HG02981 (cell line): Measurements from ENCODE around the gene TSHZ2.
A peak's percentile ranks its signal among the peaks of the same experiment; 100 is the strongest.

Experiments
- ATAC-seq: cut with Tn5 transposase; IDR thresholded peaks from one replicate; pipeline ENCODE4 v1.9.1; 2021; ENCODE audit warnings: mild to moderate bottlenecking, moderate library complexity; ENCODE audit not compliant: unreplicated experiment

TSHZ2 gene

DNA sequence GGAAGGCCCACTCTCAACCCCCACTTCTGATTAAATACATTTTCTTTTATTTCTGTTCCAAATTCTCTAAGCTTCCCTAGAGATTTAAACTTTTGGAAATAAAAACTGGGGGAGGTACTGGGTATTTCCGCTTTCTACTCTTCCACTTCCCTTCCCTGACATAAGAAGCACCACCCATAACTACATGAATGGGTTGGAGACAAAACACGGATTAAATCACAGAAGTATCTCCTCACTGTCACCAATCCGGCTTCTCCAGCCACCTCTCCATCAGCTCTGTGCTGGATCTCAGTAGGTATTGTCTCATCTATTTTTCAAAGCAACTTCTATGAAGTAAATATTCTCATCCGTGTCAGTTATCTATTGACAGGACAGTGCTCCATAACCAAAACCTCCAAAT lies 150.7 kb downstream of the TSHZ2 start:
- no peak for ATAC-seq

GRCh38 chr20:53124075-53124551 lies 152.0 kb downstream of the TSHZ2 start:
- no peak for ATAC-seq

- no peak for ATAC-seq
These were observed 152.6 kb downstream of the TSHZ2 start for GRCh38 chr20:53124803-53125202.

DNA sequence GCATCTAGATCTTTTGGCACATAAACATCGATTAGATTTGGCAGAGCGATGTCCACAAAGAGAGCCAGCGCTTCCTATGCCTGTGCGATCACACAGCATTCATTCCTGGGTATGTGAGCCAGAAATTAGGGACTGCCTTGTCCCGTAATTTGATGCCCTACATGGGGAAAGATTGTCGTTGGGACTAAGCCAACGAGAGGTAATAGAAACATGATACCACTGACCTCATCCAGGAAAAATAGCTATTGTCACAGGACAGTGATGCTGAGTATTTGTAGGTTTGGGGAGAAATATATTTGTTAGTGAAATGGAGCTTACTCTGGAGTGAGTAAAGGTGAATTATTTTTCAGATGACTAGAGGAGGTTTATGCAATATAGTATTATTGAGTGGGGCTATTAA lies 154.0 kb downstream of the TSHZ2 start:
- no peak for ATAC-seq

GRCh38 chr20:53127027-53127426 lies 154.9 kb downstream of the TSHZ2 start:
- no peak for ATAC-seq

- no peak for ATAC-seq
These were observed 155.8 kb downstream of the TSHZ2 start for GRCh38 chr20:53128004-53128403.

DNA sequence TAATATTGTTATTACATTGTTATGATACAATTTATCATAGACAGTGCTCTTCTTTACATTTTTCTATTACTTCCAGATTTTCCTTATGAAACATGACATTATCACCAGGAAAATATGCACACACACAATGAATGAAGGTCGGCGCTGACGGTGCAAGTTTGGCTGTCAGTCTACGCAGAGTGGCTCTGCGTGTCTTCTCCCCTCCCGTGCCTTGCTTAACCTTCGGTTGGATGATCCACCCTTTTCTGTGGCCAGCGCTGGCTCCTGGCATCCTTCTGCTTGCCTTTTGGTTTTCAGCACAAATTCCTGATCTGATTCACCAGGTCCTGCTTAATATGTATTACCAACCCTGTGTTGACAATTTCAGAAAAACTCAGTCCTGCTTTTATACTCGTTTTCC lies 157.4 kb downstream of the TSHZ2 start:
- ATAC-seq, result no peak

- ATAC-seq, result no peak
These were observed 158.6 kb downstream of the TSHZ2 start for GRCh38 chr20:53130795-53131194.

DNA sequence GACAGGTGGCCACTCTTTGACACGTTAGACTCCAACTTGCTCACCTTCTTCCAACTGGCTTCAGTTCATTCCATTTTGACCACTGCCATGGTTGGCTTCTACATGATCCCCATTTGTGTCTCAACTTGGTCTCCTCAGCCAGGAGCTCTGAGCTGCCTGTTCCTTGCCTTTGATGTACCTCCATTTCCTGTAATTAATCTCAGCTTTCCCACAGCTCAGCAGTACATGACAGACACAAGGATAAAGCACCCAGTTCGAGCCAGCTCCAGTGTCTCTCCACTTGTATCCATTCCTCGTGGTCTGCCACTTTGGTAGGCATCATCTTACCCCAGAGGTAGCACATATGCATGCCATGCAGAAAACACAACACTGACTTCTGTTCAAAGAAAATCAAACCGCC lies 161.0 kb downstream of the TSHZ2 start:
- no peak for ATAC-seq

DNA sequence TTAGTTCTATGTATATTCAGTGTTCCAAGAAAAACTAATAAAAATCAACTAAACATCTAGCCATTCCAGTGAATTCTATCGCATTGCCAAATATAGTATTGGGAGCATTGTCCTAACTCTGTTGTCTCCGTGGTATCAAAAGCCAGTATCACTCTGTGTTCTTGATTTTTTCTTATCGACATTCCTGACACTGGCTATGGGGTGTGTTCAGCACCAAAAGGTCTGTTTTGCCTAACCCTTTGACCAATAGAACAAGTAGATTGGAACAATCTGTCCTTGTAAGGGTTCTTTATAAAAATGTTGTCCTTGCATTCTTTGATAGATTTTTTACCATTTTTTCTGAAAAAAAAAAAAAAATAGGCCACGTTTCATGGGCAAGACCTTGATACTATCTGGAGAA lies 161.5 kb downstream of the TSHZ2 start:
- ATAC-seq, result no peak

GRCh38 chr20:53136473-53136872 lies 164.3 kb downstream of the TSHZ2 start:
- no peak for ATAC-seq

- peak; percentile 80 for ATAC-seq
These were observed 166.5 kb downstream of the TSHZ2 start for GRCh38 chr20:53138454-53139262.

- no peak for ATAC-seq
These were observed 169.3 kb downstream of the TSHZ2 start for GRCh38 chr20:53141201-53142050.

DNA sequence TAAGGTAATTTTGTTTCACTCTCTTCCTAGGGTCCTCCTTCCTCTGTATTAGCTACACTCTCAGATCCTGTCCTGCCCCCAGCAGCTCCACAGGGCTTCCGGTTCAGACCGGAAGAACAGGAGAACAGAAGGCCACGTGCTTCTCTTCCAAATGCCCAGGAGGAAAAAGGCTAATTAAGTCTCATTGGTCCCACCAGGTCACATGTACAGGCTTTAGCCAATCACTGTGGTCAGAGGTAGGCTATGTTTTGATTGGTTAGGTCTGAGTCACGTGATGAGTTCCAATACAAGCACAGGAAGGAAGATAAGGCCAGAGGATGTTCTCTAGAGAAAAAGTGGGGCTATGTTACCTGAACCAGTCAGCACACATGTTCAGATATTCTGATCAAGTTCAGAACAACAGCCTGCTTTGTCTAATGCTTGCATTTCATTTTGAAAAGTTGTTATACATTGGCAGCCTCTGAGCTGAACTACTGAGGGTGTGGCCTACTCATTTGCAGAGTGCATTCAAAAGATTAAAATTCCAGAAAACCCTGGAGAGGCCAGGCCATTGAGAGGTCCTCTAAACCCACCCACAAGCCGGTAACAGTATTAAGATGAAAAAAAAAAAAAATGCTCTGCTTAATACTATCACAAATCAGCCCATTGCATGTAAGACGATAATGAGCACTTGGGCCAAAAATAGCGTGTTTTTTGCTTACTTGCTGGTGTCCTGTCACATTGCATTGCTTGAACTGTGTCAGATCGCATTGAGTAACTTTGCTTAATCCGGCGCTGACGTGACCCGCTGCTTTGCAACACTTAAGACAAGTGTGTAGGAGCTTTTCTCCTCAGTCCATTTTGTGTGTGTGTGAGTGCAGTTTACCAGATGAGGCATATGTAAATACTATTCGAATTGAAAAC lies 170.3 kb downstream of the TSHZ2 start:
- ATAC-seq, result no peak

DNA sequence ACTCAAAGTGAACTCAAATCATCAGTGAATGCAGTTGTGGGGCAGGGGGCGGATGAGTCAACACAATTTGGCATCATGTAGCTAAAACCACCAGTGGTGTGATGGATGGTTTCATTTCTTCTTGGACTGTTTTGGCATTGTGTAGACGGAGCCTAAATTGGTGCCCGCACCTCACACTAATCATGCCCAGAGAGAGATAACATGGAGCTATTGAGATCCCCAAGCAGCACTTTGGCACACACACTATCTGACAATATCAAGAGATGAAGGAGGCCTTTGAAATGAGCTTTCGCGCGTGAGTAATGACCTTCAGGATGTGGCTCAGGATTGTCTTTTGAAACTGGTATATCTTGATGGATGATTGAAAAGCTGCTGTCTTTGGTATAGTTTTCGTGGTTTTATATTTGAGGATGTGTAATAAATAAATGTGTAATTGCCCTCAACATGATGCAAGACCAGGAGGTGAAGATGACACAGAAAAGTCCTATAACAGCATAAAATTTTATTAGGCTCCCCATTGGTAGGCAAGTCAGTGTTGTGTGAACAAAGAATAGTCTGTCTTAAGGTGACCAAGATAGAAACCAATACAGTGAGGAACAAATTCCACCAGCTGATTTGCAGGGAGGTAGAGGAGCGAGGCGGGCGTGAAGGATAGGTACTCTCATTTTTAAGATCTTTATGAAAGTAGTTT lies 174.2 kb downstream of the TSHZ2 start:
- ATAC-seq, result no peak

DNA sequence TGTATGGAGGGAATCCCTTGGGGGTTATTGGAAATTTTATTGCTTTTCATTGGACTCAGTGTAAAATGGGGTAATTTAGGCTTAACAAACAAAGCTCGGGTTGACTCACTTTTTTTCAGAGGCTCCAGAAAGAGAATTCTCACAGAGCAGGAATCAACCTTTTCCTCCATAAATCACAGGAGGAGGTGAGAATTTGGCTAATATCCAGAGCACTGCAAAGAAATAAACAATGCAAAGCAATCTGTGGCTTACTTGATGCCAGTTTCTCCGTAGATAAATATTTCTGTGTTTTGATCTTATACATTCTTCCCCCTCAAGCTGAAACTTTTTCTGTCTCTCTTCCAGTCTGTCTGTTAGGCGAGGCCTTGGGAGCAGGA lies 176.6 kb downstream of the TSHZ2 start:
- ATAC-seq, result no peak

DNA sequence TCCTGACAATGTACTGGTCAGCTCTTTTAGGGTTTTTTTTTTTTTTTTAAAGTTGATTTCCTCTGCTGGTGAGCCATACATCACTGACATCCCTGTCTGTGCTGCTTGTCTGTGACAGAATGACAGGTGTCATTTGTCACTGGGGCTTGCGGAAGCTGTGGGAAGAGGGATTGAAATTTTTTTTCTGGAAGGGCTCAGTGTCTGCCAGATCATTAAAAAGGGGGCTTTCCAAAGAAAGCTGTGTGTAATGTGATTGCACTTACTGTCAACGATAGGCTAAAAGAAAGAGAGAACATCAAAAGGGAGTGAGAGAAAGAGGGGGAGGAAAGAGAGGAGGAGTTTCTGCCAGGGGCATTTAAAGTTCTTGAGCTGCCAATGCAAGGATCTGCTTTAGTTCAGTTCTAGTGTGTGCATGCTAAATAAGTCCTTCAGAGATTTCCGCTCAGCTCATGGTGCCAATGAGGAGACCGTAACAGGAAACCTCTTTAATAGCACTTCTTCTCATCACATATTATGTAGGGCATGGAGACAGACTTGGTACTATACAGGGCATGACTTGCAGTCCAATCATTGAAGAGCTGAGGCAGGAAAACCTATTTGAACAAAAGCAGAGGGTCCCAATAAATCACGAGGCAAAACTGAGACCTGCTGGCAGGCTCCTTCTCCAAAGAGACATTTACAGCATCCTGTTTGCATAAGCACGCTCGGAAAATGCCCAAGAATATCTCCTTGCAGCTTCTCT lies 177.2 kb downstream of the TSHZ2 start:
- ATAC-seq, result no peak

DNA sequence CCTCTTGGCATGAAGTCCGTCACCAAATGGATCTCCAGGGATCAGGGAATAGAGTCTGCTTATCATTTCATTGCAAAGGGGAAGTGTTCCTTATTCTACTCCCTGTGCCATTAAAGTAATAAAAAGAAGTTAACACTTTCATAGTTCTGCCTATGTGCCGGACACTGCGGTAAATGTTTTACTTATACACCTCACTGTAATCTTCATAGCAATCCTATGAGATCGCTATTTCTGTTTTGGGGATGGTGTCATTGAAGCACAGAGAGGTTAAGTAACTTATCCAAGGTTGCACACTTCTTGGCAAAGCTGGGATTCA lies 177.7 kb downstream of the TSHZ2 start:
- no peak for ATAC-seq

DNA sequence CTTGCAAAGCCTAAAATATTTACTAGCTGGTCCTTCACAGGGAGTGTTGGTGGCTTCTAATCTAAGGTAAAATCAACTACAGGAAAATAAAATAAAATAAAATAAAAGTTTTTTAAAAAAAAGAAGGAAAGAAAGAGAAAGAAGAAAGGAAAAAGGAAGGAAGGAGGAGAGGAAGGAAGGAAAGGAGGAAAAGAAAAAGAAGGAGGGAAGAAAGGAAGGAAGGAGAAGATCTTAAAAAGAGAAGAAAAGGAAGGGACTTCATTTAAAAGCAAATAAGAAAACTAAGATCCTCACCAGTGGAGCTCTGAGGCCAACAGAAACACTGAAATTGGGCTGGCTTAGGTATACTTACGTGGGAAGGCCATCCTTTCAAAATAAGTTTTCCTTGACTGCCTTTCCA lies 178.4 kb downstream of the TSHZ2 start:
- no peak for ATAC-seq

GRCh38 chr20:53152228-53152627 lies 180.1 kb downstream of the TSHZ2 start:
- ATAC-seq, result no peak
